ELF-1 (cell line): ENCODE data around the gene CORO2B.

Experiments used
- DNase-seq: peaks from one replicate; pipeline ENCODE4 v3.0.0-alpha.2; 2016; ENCODE audit warnings: low read depth, low spot score

CORO2B gene

DNA sequence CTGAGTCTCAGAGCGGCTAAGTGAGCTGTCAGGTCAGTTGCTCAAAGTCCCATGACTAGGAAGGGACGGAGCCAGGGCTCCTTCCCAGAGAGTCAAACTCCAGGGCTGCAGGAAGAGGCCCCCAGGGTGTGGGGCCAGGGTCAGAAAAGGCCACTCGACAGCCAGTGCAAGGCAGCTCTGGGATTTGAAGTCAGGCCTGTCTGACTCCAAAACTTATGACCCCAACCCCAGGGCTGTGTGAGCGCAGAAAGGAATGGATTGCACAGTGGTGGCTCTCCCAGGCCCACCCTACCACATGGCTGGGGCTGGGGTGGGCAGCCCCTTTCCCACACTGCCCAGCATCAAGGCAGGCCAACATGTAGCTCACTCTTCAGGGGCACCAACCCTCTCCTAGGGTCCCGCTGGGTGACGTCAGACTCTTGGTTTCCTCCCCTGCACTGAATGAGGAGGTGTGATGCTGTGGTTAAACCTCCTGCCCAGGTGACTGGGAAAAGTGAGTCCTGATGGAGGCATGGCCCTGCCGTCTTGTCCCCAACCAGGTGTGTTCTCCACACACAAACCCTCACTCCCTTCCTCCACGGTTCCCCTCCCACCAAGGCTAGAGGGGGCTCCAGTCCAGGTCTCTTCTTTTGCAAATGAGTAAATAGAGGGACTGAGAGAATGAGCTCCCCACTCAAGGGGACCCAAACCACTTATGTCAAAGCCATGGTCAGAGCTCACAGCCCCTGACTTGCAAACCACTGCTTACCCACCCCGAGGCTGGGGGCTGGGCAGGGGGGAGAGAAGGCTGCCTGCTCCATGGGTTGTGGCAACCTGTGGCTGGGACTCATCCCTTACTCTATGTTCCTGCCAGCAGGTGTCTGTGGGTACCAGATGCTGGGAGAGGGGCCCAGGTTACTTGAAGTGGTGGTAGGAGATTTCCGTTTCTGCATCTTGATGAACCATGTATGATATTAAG, 23.8 kb upstream of the CORO2B start:
- no peak for DNase-seq

DNA sequence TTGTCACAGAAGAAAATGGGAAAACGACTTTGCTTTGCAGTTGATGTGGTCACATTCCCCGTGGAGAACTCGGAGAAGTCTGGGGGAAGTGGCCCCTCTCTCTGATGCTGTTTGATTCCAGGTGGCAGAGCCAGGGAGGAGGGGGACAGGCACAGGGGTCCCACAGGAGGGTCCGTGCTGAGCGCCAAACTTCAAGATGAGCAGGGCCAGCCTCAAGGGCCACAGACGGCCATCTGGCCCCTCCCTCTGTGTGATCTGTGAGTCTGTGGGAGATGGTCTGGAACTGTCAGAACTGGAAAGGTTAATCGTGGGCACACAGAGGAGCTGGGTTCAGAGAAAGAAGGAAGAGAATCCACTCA, 23.1 kb upstream of the CORO2B start:
- DNase-seq, result no peak

DNA sequence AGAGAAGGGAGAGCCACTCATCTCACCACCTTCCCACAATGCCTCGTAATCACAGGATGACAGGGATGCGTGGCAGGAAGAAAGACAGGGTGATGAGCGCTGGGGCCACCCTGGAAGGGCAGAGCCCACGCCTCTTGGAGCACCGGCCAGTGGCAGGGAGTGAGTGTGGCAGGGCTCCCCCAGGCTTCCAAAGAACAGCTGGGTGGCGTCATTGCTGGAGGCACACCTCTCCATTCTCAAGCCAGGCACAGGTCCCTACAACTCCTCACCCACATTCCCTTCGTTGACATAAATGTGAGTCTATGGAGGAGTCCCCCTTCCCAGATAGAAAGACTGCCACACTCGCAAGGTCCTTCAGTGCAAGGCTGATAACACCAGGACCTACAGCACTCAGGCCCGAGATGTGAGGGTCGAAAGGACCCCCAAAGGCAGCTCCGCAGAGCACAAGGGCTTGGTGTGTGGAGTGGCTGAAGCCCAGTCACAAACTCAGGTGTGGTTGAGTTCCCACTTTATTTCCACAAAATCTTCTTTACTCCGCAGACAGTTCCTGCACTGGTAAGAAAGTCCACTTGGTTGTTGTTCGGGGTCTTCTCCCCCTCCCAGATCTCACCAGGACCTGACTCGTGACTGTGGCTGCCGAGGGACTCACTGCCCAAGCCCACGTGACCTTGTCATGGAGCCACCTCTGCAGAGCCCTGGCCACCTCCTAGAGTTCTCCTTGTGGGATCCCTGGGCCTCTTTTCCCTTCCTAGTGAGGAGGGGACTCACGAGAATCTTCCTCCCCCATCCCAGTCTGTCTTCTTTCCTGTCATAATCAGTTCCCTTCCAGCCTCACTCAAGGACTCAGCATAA, 22.4 kb upstream of the CORO2B start:
- DNase-seq, result no peak

DNA sequence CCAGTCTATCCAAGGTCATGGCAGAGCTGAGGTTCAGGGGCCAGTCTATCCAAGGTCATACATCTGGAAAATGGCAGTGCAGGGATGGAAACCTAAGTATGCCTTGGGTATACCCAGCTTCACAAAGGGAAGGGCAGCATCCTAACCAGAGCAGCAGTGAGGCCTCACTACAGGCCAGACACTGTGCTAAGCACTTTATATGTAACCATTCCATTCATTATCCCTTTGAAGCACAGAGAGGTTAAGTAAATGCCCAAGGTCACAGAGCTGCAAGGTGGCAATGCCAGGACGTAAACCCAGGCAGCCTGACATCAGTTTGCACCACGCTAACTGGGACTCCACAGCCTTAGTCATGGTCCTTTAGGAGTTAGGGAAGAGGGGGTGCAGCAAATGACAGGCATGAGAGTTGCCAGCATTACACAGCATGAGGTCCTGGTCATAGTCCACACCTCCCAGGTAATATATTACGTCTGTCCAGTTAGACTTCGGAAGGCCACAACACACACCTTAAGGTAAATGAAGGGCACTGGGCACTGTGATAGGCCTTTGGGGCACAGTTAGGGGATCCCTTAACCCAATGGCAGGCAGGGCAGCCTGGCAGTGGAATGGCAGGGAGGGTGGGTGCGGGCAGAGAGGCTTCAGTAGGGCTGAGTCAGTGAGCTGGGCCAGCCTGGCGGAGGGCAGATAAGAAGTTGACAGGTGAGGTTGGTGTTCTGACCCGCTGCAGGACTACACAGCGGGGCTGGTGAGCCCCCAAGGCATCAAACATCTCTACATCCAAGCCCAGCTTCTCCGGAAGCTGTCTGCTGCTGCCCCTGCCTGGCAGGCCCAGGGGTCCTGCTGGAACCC, 21.1 kb upstream of the CORO2B start:
- no peak for DNase-seq

DNA sequence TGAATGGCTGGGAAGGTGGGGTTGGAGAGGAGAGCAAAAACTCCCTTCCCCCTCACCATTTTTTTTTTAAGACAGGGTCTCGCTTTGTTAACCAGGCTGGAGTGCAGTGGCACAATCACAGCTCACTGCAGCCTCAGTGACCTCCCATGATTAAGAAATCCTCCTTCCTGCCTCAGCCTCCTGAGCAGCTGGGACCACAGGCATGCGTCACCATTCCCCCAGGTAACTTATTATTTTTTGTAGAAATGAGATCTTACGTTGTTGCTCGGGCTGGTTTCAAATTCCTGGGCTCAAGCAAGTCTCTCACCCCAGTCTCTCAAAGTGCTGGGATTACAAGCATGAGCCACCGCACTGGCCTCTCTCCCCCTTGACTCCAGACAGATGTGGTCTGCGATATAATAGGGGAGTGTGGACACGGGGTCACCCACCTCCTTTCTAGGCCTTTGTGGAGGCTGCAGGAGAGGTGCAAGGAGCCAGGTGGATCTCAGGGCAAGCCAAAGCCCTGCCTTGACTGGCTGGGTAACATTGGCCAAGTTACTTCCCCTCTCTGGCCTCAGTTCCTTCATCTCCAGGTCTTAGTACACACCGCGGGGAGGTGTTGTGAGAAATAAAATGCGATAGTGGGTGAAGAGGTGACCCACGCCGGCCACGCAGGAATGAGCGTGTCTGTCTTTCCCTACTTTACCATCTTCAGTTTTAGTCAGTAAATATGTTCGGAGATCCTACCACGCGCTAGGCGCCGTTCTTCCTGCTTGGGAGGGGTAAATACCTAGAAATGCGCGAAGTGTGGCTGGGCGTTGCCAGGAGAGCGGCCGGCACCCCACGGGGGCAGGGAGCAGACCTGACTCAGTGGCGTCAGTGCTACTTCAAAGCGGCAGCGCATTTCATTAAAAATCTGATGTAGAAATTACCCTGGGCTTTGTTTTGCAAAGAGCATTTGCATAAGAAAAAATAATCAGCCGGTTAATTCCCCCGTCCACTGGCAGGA, 20.2 kb upstream of the CORO2B start:
- DNase-seq, result no peak

DNA sequence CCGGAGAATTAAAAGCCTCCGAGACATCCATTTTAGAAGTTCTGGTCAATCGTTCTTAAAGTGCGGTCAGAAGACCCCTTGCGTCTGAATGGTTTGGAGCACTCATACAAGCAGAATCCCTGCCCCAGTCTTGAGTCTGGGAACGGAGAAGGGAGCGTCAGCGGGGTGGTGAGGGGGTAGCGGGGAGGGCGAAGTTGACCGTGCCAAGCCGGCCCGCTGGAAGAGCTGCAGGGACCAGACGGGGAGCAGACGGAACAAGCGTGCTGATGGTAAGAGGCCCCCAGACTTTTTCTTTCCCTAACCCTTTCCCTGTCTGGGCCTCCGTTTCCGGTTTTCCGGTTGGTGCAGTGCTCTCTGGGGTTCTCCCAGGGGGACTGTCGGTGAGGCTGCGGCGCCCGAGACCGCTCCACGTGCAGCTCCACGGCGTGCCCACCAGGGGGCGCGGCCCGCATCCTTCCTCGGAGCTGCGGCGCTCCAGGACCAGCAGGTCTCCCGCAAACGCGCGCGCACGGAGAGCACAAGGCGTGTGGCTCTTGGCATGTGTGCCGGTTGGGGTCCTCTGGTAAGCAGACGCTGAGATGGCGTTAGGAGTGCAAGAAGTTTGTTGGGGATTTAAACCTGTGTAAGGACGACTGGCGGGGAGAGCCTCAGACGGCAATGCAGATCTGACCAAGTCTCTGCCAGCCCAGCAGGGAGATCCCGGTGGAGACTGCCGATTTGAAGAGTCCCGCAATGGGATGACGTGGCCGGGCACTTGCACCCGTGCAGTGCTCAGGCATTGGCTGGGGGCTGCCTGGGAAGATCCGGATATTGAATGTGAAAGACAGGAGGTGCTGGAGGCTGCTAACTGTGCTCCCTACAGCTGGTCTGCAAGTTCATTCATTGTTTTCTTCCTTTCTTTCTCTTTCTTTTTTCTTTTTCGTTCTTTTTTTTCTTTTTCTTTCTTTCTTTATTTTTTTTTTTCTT, 19.2 kb upstream of the CORO2B start:
- peak; percentile 95 for DNase-seq

DNA sequence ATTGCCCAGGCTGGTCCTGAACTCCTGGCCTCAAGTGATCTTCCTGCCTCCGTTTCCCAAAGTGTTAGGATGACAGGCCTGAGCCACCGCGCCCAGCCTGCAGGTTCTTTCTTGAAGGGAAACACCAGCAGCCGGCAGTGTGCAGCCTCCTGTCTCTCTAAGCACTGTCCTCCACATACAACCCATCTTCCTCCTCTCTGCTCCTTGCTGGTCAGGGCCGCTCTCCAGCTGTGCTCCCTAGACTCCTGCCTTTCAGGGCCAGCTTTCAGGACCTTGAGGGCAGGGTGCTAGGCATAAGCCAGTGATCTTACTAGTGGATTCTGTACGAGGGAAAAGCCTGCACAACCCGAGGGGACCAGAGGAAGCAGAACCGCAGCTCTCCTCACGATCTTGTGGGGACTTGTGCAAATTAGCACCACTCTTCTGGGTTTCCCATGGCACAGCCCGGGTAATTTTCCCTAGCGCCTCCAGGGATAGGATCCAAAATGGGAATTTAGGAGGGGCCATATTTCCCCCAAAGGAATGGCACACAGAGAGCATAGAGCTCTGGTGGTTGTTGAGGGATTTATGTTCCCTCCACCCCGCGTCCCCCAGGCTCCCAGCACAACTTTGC, 18.2 kb upstream of the CORO2B start:
- no peak for DNase-seq

DNA sequence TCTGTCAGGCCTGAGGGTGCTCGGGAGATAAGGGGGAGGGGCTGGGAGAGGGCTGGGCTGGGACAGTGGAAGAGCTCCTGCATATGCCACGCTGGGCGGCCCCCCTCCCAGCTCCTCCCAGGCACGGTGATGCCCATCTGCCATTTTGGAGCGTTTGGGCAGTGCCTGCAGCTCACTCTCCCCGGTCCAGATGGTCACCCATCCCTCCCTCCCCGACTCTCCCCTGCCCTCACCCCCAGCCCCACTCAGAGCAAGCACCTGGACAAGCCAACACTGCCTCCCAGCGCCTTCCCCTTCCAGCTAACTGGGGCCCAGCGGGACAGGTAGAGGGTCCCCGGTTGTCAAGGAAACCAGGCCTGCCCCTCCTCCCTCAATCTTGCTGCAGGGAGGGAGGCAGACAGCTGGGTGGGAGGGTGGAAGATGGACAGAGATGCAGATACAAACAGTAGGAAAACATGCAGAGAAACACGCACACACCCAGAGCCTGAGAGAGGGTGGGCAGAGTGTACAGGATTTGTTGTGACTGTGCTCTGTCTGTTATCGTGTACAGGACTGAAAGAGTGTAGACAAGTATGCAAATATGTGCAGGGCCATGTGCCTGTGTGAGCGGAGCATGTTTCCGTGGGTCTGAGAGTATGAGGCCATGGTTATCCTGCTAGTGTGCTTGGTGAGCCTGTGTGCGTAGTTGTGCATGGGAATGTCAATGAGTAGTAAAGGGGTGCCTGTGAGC, 17.5 kb upstream of the CORO2B start:
- DNase-seq, result no peak

DNA sequence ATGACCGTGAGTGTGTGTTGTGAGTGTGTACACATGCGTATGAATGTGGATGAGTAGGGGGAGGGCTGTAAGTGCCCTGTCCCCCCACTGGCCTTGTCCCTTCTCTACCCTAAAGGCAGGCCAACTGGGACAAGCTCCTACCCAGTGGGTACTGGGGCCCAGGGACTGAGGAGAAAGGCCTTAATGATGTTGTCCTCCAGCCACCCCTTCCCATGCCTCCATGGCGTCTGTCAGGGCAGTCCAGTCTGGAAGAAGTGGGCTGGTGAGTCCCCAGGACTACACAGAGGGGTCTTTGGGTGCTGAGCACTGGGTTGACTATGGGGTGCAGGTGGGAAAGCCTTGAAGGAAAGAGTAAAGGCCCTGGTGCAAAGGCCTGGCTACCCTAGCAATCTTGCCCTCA, 16.9 kb upstream of the CORO2B start:
- no peak for DNase-seq

DNA sequence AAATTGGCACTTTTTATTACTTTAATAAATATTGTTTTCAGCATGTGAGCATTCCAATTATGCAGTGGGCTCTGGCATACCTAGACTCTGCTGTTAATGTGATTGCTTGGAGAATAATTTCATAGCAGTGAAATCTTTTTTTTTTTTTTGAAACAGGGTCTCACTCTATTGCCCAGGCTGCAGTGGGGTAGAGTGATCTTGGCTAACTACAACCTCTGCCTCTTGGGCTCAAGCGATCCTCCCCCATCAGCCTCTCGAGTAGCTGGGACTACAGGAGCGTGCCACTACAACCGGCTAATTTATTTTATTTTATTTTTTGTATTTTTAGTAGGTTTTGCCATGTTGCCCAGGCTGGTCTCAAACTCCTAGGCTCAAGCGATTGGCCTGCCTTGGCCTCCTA, 14.6 kb upstream of the CORO2B start:
- no peak for DNase-seq

DNA sequence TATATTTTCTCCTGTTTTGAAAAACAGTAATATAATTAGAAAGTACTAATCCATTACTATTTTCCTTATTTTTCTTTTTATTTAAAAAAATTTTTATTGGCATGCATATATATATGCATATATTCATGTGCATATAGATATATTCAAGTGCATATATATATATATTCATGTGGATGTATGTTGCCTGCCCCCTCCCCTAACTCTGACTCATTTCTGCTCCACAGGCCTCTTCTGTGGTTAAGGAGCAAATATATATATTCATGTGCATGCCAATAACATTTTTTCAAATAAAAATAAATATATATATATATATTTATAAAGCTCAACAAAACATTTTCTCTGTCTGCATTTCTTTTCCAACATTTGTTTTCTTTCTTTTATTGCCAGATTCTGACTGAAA, 13.6 kb upstream of the CORO2B start:
- DNase-seq, result no peak

DNA sequence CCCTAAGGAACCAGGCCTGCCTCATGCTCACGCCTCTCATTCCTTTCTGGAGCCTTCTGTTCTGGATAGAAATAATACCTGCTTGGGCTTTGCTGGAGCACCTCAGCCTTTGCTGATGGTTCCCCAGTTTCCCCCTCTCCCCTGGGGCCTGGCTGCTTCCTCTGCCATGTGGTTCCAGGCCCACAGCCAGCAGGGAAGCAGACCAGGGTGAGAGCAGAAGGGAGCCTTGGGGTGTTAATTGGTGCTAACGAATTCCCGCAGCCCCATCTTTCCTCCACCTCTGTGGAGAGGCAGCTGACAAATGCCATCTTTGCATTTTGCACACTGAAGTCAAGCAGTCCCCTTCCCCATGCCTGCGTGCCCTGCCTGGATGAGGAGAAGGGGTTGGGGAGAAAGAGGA, 13.1 kb upstream of the CORO2B start:
- no peak for DNase-seq

DNA sequence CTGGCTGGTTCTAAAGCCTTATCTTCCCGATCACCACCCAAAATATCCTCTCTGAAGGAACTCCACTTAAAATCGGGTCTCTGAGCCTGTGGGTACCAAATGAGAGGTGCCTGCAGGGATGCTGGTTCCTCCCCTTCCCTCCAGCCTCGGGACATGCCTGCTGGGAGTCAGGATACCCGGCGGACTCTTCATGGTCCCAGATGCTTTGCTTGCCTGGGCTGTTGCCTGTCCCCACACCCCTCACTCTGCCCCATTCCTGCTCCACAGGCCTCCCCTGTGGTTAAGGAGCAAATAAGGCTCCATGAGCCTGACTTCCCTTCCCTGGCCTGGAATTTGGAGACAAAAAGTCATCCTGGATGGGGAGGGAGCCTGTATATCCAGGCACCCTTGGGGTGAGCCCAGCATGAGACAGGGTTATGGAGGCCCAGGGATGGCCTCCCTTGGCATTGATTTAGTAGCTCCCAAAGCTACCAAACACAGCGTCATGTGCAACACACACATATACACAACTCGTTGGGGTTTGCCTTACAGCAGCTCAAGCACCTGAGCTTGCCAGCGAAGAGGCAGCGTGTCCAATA, 12.3 kb upstream of the CORO2B start:
- DNase-seq, result no peak

DNA sequence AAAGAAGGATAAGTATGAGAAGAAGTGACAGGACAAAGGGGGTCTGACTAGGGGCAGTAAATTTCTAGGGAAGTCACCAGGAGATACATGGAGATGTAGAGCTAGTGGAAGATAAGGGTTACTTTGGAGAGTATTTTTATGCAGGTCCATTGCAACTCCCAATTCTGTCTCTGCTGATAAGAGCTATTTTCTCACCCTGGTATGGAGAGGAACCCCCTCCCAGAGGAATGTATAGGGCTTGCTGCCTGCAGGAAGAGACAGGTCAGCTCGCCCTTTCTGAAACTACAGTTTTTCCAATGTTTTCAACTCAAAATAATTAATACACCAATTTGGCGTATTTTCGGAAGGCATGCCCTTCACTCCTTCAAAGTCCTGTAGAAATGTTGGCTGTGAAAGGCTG, 11.4 kb upstream of the CORO2B start:
- no peak for DNase-seq

DNA sequence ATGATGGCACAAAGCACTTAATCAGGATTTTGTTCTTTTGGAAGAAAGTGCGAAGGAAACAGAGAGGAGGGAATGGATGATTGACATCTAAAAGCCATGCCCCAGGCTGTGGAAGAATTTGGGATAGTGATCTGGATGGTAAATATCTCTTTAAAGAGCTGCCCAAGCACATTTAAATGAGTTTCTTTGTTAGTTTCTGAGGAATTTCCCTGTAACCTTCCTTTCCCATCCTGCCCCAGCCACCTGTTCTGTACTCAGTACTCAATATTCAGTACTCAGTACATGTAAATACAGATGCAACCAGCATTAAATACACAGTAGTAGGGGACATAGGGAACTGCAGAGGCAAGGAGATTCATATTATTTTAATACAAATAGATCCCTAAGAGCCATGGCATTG, 7.8 kb upstream of the CORO2B start:
- DNase-seq, result no peak

DNA sequence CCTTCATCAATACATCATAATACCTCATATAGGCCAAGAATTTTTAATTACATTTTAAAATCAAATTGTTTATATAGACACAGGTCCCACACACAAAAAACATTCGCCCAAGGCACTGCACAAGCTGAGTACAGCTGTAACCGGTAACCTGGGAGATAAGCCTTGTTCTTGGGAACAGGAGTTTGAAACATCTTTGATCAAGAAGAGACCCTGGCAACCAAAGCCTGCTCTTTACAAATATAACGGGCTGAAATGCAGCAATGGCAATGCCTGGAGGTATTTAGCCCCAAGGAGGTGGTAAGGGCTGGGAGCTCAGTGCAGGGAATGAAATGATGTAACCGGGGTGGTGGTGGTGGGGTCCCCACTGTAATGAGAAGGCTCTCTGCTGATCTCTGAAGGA, 7.2 kb upstream of the CORO2B start:
- no peak for DNase-seq

DNA sequence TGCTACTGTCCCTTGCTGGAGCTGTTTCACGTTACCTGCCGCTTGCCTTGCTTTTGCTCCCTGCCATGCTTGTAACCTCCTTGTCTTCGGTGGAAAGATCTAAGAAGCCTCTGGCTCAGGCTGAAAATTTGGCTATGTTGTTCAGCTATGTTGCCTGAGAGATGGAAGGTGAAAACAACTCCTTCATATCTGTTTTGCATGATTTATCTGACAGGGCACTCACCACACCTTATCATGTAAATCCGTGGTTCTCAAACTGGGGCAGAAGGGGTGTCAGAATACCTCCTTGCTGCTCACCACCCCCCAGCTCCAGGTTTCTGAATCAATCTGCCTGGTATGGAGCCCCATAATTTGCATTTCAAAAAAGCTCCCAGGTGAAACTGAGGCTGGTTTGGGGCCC, 6.5 kb upstream of the CORO2B start:
- no peak for DNase-seq

DNA sequence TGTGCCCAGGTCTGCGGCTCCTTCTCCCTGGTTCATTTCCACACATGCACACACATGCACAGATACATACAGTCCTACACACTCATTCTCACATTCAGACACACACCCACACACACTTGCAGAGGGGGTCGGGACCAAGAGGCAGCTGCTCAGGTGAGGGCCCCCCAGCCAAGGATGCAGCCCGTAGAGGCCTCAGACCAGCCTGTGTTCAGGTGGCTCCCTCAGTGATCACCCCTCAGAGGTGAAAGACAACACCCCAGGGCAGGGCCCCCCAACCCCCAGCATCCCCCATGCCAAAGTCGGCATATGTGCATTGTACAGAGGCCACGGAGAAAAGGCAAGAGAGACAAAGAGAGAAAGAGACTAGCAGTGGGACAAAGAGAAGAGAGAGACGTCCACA, 5.9 kb upstream of the CORO2B start:
- DNase-seq, result no peak
